ENCODE results near the gene MED25.

The MED25 gene

DNA sequence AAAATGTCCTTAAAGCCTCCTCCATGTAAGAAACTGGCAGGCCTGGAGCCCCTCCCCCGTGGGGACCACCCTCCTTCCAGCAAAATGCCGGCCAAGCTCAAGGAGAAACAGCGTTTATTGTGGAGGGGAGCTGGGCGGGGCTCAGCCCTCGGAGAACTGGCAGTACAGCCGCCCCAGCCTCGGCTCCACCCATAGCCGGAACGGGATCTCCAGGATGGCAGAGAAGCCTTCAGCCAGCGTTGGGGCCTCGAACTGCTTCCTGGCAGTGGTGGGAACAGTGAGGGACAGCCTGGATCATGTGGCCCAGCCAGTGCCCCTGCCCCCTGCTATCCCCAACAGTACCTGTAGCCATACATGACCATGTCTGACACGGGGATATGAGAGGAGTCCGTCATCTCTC, 43.0 kb downstream of the MED25 start:
- no peaks in the 10 kb centered on the region for H3K9me3 Mint-ChIP-seq
- peaks cover 61% of the 10 kb centered on the region for H3K36me3 Mint-ChIP-seq

DNA sequence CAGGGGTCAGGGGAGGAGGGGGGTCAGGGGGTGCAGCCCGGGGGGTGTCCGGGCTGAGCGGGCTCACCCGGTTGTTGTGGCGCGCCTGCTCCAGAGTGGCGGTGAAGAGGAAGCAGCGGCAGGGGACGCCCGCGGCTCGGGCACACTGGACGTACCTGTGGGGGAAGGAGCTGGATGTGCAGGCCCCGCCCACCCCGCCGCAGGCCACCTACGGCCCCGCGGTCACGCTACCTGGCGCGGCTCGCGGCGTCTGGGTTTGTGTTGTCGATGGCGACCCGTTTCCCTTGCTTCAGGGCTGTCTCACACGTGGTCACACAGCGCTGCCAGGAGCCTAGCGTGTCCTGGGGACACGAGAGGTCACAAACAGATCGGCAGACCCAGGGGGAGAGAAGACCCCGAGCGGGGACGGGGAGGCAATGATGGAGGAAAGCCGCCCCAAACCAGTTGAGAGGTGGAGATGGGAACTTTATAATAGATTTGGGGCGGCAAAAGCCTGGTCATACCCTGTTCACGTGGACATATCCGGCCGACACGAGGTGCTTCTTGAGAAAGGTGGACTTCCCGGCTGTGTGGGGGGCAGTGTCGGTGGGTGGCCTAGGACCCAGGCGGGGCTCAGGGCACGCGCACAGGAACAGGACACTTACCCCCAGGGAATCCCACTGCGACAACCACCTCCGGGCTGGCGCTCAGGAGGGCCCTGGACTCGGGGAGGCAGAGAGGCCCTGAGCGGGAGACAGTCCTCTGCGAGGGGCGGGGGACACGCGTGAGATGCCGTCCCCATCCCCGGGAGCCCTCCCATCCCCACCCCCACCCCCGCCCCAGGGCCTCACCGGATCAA, 43.7 kb downstream of the MED25 start:
- Mint-ChIP-seq H3K4me3 (no peak overlapping the region), H3K9me3 (no peaks in the 10 kb centered on the region), H3K4me1 (peaks cover 36% of the 10 kb centered on the region), H3K27ac (no peak overlapping the region), H3K36me3 (peaks cover 68% of the 10 kb centered on the region), H3K27me3 (no peaks in the 10 kb centered on the region)
- peak; percentile 24 for ATAC-seq

More for the DNA sequence above, 43.0 kb downstream of the MED25 start:
- Mint-ChIP-seq H3K27me3 (no peaks in the 10 kb centered on the region), H3K4me3 (no peak overlapping the region), H3K4me1 (peaks cover 32% of the 10 kb centered on the region), H3K27ac (no peak overlapping the region)
- ATAC-seq, result no peak

DNA sequence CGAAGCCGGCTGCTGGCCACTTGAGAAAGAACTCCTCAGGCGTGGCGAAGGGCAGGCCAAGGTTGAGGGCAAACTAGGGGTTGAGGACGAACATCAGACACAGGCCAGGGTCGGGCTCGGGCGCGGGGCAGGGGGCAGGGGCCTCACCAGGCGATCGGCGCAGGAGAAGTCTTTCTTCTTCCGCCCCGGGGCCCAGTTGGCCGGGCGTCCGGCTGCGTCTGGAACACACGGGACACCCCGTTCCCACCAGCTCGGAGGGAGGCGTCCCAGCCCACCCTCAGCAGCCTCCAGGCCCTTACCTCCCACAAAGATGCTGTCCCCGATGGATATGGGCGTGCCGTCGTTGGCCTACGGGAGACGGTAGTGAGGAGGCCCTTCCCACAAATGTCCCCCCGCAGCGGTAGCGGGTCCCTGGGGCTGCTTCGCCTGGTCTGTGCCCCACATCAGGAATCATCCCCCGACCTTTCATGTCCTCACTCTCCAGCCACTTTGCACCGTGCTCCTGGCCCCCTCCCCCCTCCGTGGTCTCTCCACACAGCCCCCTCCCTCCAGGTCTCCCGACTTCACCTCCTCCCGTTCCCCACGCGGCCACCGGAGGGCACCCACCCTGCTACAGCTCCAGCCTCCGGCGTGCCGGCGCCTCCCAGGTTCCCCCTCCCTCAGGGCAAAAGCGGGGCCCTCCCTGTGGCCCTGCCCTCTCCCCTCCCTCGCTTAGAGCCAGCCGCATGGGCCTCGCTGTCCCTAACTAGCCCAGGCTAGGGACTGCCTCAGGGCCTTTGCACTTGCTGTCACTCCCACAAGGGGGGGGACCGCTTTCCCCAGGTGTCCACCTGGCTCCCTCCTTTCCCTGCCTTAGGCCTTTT, 44.5 kb downstream of the MED25 start:
- no peaks in the 10 kb centered on the region for H3K27me3 Mint-ChIP-seq
- H3K9me3 Mint-ChIP-seq, result no peaks in the 10 kb centered on the region
- H3K36me3 Mint-ChIP-seq, result peaks cover 70% of the 10 kb centered on the region
- no peak overlapping the region for H3K27ac Mint-ChIP-seq
- H3K4me3 Mint-ChIP-seq, result no peak overlapping the region
- H3K4me1 Mint-ChIP-seq, result peaks cover 43% of the 10 kb centered on the region
- ATAC-seq, result no peak

DNA sequence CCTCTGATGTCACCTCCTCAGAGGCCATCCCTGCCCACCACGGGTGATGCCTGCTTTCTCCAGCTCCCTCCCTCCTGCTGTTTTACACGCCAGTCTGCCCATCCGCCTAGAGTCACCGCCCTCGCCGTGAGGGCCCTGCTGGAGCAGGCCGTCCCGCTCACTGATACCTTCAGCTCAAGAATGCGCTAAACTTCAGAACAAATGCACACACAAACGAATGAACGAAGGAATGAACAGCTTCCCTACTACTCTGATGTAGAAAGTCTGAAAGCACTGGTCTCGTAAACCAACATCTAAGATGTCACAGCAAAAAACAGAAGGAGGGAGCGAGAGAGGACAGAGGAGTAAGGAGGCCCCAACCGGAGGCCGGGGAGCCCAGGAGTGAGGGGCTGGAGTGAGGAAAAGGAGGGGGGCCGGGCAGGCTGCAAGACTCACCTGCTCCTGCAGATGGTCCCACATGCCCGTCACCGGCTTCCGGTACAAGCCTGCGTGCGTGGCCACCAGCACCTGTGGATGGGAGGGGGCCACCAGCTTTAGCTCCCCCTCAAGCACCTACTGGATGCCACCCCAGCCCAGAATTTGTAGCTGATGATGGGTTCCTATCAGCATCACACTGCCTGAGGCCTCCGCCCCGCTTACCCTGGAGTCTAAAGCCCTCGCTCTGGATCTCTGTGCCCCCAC, 45.3 kb downstream of the MED25 start:
- Mint-ChIP-seq H3K27me3 (no peaks in the 10 kb centered on the region), H3K9me3 (no peaks in the 10 kb centered on the region), H3K27ac (no peak overlapping the region), H3K4me3 (no peak overlapping the region), H3K36me3 (peaks cover 64% of the 10 kb centered on the region), H3K4me1 (peaks cover 50% of the 10 kb centered on the region)
- ATAC-seq, result no peak

DNA sequence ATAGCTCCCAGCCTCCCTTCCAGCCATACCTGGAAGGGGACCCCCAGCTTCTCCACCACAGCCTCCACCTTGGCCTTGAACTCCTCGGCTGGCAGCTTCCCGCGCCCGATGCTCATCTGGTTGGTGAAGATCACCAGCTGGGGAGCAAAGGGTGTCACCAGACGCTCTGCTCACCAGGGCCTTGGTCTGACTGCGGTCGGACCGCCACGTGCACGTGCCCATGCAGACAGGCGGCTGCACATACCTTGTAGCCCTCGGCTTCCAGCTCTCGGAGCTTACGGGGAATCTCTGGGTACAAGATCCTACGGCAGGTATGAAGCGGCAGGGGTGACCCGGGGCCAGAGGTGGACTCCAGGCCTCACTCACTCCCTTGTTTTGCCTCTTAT, 45.8 kb downstream of the MED25 start:
- ATAC-seq, result no peak
- Mint-ChIP-seq H3K36me3 (peaks cover 59% of the 10 kb centered on the region), H3K27me3 (no peaks in the 10 kb centered on the region), H3K9me3 (no peaks in the 10 kb centered on the region), H3K4me1 (peaks cover 50% of the 10 kb centered on the region), H3K4me3 (no peak overlapping the region), H3K27ac (no peak overlapping the region)

DNA sequence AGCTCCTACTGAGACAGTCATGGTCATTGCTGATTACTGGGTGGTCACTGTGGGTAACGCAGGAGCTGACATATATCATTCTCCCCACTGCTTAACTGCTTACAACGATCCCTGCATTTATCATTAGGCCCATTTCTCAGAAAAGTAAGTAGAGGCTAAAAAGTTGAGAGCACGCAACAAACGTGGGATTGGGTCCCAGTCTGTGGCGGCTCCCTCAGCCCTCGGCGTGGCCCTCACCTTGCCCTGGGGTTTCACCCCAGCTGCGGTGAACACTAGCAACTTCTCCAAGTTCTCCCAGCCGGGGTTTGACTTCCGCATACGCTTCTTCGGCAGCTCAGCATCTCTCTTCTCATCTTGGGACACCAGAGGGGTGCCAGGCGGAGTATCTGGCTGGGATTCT, 46.8 kb downstream of the MED25 start:
- no peak for ATAC-seq
- Mint-ChIP-seq H3K9me3 (no peaks in the 10 kb centered on the region), H3K27me3 (no peaks in the 10 kb centered on the region), H3K4me3 (no peak overlapping the region), H3K4me1 (peaks cover 50% of the 10 kb centered on the region), H3K36me3 (peaks cover 56% of the 10 kb centered on the region), H3K27ac (no peak overlapping the region)

DNA sequence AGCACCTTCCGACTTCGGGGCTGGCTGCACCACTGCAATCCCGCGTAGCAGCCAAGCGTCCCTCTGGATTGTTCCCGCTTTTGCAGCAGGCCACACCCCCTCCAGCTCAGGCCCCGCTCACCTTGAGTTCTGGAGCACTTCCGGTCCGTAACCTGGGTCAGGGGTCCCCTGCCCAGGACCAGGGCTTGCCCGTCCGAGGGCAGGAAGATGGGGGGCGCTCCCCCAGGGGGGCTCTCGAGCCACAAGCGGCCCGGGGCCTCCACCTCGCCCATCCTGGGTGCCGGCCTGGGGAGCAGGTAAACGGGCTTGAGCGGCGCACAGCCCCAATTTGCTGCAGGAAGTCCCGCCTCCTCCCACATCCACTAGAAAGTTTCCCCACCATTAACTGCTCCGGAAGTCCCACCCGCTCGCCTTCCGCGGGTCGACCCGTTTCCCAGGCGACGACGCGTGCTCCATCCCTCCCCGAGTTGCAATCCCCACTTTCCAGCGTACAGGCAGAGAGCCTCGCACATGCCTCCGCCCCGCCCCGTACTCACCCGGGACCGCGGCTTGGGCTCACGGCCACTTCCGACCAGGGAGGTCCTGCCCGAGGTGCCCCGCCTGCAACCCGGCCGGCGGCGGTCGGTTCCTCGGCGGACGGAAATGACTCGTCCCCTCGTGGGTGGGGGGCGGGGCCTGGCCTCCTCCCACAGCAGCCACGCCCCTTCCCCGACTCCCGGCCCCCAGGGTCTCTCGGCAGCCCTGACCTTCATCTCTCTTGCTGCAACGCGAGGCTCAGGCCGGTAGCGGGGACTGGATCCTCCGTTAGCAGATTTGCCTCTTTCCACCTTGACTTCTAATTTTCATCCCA, 49.1 kb downstream of the MED25 start, which contains the start of gene PNKP:
TSS of gene PNKP (minus strand) at position 644 of the 850 bp plus-strand sequence. CDS start at position 272, 372 bp downstream.
- Mint-ChIP-seq H3K27ac (no peak within 1 kb of the TSS), H3K9me3 (no peaks in the 10 kb centered on the region), H3K4me1 (peaks cover 66% of the 10 kb centered on the region), H3K4me3 (no peak within 1 kb of the TSS), H3K36me3 (peaks cover 40% of the 10 kb centered on the region), H3K27me3 (no peaks in the 10 kb centered on the region)
- peak; percentile 76 for ATAC-seq

DNA sequence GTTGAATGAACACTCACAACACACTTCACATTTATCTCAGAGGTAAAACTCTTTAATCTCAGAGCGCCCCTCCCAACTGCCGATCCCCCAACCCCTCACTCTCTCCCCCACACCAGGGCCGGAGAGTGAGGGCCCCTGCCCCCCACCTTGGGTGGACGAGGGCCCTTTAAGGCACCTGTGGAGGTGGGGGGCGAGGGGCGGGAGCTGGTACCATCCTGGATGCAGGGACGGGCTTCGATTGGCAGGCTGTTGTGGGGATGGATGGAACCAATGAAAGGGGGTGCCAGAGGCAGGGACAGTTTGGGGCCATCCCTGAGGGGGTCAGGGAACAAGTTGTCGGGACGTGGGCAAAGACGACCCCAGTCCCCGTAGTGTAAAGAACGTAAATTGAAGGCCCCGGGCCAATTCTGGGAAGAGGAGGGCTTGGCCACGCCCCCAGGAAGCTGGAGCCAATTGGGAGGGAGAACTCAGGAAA, 51.0 kb downstream of the MED25 start:
- no peaks in the 10 kb centered on the region for H3K27me3 Mint-ChIP-seq
- H3K9me3 Mint-ChIP-seq, result no peaks in the 10 kb centered on the region
- H3K4me1 Mint-ChIP-seq, result peaks cover 59% of the 10 kb centered on the region
- H3K27ac Mint-ChIP-seq, result no peak overlapping the region
- peaks cover 25% of the 10 kb centered on the region for H3K36me3 Mint-ChIP-seq
- H3K4me3 Mint-ChIP-seq, result no peak overlapping the region
- peak; percentile 31 for ATAC-seq

DNA sequence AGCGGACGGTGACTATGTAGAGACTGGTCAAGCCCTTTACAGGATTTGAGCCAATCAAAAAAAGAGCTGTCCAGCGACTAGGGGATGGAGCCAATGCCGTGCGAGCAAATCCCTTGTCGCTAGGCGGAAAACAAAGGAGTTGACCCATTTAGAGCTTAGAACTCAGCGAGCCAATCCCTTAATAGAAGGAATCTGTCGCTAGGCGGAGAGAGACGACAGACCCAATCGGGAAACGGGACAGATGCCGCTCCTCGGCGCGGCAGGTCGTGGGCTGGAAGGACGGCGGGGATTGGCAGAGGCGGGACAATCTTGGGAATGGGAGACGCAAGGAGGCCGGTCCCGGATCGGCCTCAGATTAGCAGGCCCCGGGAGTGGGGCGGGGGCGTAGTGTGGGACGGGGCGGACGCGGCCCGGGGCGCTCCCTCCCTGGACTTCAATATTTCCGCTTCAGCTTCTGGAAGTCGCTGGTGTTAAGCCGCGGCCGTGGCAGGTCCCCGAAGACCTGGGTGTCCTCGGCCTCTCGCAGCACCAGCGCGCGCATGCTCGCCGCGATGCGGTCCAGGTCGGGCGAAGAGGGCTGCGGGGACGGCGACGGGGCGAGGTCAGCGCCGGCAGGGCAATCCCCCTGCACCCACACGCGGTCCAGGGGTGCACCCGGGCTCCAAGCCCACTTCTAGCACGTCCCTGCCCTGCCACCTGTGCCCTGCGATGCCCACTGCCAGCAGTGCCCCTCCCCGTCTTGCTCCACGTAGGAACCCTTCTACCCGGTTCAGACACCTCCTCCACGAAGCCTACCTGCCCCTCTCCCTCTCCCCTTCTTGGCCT, 51.6 kb downstream of the MED25 start:
- H3K27ac Mint-ChIP-seq, result no peak overlapping the region
- peaks cover 18% of the 10 kb centered on the region for H3K36me3 Mint-ChIP-seq

DNA sequence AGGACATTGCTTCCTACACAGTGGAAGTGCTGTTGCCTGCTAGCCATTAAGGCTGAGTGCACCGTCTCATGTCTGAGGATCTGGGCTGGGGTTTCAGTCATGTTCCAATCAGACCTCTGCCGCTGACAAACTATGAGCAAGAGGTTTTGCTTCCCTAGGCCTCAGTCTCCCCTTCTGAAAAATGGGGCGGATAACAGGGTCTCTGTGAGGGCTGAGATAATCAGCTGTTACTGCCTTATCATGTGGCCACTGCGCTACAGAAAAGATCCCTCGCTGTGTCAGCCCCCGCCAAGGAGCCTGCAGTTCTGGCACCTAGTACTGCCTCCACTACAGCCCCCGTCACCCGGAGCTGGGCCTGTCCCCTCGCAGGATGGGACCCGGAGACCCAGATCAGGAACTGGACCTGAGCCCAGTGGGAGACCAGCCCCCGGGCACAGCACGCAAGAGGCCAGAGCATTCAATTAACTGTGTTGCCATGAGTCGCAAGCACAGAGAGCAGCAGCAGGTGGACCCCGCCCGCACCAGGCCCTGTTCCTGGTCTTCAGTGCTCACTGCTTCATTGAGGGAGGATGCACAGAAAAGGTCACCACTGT, 52.3 kb downstream of the MED25 start:
- no peak for ATAC-seq
- no peaks in the 10 kb centered on the region for H3K9me3 Mint-ChIP-seq
- no peak overlapping the region for H3K27ac Mint-ChIP-seq
- peaks cover 13% of the 10 kb centered on the region for H3K36me3 Mint-ChIP-seq
- no peak overlapping the region for H3K4me3 Mint-ChIP-seq
- peaks cover 53% of the 10 kb centered on the region for H3K4me1 Mint-ChIP-seq
- H3K27me3 Mint-ChIP-seq, result no peaks in the 10 kb centered on the region

More for the DNA sequence above, 51.6 kb downstream of the MED25 start:
- Mint-ChIP-seq H3K9me3 (no peaks in the 10 kb centered on the region), H3K4me1 (peaks cover 53% of the 10 kb centered on the region), H3K4me3 (no peak overlapping the region), H3K27me3 (no peaks in the 10 kb centered on the region)
- peak; percentile 87 for ATAC-seq

DNA sequence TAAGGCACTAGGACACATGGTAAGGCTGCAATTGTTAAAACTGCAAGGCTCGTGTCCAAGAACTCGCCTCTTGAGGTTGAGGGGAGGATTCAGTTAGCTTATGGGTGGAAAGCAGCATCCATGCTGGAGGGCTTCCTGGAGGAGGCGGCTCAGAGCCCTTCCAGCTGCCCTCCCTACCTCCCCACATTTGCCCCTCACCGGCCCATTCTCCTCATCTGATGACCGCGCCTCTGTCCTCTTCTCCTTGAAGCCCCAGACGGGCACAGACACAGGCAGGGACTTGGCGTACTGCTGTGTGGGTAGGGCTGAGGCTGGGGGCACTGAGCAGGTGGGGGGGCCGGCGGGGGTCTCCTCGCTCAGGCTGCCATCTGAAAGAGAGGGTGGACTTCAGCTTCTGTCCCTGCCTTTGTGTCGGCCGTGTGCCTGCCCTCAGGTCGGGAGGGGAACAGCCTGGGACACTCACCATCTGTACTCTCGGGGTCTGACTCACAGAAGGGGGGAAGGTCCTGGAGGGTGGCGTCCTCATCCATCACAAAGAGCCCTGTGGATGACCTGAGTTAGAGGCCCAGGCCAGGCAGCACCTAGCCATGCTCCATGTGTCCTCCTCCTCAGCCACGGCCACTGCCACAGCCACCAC, 53.4 kb downstream of the MED25 start:
- peak overlapping the region; percentile 45 for H3K27ac Mint-ChIP-seq
- H3K4me1 Mint-ChIP-seq, result peaks cover 49% of the 10 kb centered on the region
- H3K36me3 Mint-ChIP-seq, result peaks cover 5% of the 10 kb centered on the region
- no peak for ATAC-seq
- H3K27me3 Mint-ChIP-seq, result no peaks in the 10 kb centered on the region
- no peak overlapping the region for H3K4me3 Mint-ChIP-seq
- H3K9me3 Mint-ChIP-seq, result no peaks in the 10 kb centered on the region

DNA sequence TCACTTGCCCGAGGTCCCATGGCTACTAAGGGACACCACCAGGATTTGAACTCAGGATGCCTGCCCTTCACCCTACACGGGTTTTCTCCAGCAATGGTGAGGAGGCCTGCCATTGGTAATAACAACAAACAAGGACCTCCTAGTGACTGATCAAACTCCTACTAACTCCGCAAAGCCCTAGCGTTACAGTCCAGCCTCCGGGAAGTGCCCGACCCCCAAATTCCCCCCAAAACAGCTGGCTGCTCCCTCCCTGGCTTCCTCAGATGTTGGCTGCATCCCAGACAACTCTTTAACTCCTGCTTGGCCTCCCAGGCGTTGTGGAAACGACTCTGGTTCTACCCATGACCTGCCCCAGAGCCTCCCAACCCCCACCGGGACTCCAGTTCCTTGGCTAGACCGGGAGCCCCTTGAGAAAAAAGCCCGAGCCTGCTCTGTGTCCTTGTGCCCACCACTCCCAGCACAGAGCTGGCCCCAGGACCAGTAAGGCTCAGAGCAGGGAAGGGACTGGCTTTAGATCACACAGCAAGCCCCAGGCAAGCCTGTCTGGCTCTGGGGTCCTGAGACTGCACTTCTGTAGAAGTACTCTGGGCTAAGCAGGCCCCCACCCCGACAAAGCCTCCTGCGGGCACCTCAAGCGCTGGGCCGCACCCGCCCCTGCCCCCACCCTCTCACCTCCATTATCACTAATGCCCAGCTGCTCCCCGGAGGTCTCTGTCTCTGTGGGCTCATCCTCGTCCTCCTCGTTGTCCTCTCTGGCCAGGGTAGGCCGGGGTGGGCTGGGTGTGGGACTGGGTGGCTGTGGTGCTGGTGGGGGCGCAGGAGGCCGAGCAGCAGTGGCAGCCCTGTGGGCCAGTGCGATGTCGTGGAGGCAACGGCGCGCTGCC, 54.4 kb downstream of the MED25 start:
- Mint-ChIP-seq H3K27ac (peak overlapping the region; percentile 45), H3K4me1 (peaks cover 41% of the 10 kb centered on the region), H3K27me3 (no peaks in the 10 kb centered on the region), H3K4me3 (no peak overlapping the region), H3K9me3 (no peaks in the 10 kb centered on the region), H3K36me3 (no peaks in the 10 kb centered on the region)
- no peak for ATAC-seq
